ENCODE measurements around the gene LRIG3.

LRIG3 gene

GRCh38 chr12:58850826-58851225 is 69.5 kb downstream of the LRIG3 start:
- DNase-seq = no peak

DNA sequence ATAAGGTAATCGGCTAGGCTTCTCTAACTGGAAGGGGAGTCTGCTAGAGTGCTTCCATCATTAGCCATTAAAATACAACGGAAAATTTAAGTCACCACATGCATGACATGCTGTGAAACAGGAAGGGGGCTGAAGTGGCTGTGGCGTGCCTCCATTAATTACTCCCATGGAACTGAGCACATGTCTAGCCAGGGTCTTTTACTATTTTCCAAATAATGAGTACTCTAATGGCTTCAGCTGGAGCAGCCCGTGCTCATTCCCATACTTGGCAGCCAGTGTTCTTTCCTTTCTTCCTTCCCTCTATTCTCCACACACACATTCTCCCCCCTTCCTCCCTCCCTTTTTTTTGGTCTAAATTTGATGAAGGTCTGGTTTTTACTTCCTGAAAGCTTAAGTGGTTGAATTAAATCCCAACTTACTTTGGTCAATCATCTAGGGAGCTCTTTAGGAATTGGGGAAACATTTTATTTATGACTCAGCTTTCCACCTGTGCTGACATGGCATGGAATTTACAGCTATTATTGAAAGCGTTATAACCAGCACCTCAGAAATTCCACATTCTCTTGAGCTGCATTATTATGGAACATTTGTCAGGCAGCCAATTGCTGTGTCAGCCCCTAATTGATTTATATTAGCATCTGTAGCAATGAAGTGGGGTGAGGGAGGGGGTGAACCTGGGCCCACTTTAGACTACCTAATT is 72.3 kb downstream of the LRIG3 start:
- no peak for DNase-seq

GRCh38 chr12:58844161-58844560 is 76.1 kb downstream of the LRIG3 start:
- DNase-seq = no peak

DNA sequence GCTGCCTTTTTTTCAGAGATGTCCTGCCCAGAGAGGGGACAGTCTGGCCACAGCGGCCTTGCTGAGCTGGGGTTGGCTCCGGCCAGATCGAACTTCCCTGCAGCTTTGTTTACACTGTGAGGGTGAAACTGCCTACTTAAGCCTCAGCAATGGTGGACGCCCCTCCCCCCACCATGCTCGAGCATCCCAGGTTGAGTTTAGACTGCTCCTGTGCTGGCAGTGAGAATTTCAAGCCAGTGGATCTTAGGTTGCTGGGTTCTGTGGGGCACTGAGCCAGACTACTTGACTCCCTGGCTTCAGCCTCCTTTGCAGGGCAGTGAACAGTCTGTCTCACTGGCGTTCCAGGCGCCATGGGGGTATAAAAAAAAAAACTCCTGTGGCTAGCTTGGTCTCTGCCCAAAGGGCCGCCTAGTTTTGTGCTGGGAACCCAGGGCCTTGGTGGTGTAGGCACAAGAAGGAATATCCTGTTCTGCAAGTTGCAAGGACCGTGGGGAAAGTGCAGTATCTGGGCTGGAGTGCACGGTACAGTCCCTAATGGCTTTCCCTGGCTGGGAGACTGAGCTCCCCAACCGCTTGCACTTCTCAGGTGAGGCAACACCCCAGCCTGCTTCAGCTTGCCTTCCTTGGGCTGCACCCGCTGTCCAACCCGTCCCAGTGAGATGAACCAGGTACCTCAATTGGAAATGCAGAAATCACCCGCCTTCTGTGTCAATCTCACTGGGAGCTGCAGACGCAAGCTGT is 79.1 kb downstream of the LRIG3 start:
- peak; percentile 68 for DNase-seq

DNA sequence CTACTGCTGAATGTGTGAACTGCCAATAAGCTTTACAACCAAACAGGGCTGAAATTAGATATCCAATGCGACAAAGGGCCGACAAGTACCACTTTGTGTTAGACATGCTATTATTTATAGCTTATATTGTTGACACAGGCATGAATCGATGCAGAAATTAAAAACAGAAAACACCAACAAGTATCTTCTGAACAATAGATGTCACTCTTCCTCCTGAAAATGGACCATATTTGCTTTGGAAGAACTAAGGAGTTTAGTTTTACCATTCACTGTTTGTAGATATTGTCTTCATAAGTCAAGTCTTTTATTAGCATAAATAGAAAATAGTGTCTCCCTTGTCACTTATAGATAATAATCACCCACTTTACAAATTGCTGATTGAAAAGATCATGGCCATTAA is 86.5 kb downstream of the LRIG3 start:
- DNase-seq = peak; percentile 90

- no peak for DNase-seq
Observed at GRCh38 chr12:58832920-58833319, 87.4 kb downstream of the LRIG3 start.

All from NCI-H510A treated with DMSO at 0.1 percent for 48 hours (cell line).